DOHH2 (cell line): ENCODE measurements around the gene BMP8B.
"Not testable (repeated sequence)": the region's sequence is repeated elsewhere in the genome, so short reads cannot be mapped to it uniquely, and the experiment has no call there.

Experiments
- H3F3A ChIP-seq: fragments of 200-600 bp; sonication (generic), shearing (Covaris generic); 2 replicates; pipeline ENCODE4 v1.6.0; 2016; ENCODE audit warnings: antibody characterized with exemption, mild to moderate bottlenecking; ENCODE audit not compliant: control insufficient read depth, insufficient read depth
- H3K27ac ChIP-seq: fragments of 200-600 bp; sonication (generic); 2 replicates; pipeline ENCODE4 v1.5.1; 2014; ENCODE audit warnings: low read depth, mild to moderate bottlenecking, low read length, moderate library complexity
- H3K27me3 ChIP-seq: fragments of 200-600 bp; sonication (generic); 2 replicates; pipeline ENCODE4 v1.6.1; 2014; ENCODE audit warnings: mild to moderate bottlenecking, low read length, mixed read lengths; ENCODE audit not compliant: control insufficient read depth
- H3K36me3 ChIP-seq: fragments of 200-600 bp; sonication (generic); 2 replicates; pipeline ENCODE4 v1.6.1; 2014; ENCODE audit warnings: mild to moderate bottlenecking, low read length, moderate library complexity, mixed read lengths; ENCODE audit not compliant: control insufficient read depth
- H3K4me1 ChIP-seq: fragments of 200-600 bp; sonication (generic); 2 replicates; pipeline ENCODE4 v1.6.1; 2014; ENCODE audit warnings: mild to moderate bottlenecking, low read length, mixed read lengths; ENCODE audit not compliant: control insufficient read depth
- H3K4me2 ChIP-seq: fragments of 200-600 bp; sonication (generic); 2 replicates; pipeline ENCODE4 v1.6.0; 2014; ENCODE audit warnings: mild to moderate bottlenecking, low read length, moderate library complexity
- H3K4me3 ChIP-seq: fragments of 200-600 bp; sonication (generic); 2 replicates; pipeline ENCODE4 v1.5.1; 2014; ENCODE audit warnings: mild to moderate bottlenecking, low read length, mixed read lengths
- H3K79me2 ChIP-seq: fragments of 200-600 bp; sonication (generic); 2 replicates; pipeline ENCODE4 v1.6.1; 2014; ENCODE audit warnings: mild to moderate bottlenecking, low read length, mixed read lengths; ENCODE audit not compliant: control insufficient read depth
- H3K9me2 ChIP-seq: fragments of 200-600 bp; sonication (generic); replicated peaks from 2 replicates; pipeline ENCODE4 v1.6.1; 2014; ENCODE audit warnings: mild to moderate bottlenecking, low read length, mixed read lengths; ENCODE audit not compliant: control insufficient read depth
- H3K9me3 ChIP-seq: fragments of 200-600 bp; sonication (generic); 2 replicates; pipeline ENCODE4 v1.6.1; 2014; ENCODE audit warnings: antibody characterized with exemption, low read length, mixed read lengths; ENCODE audit not compliant: control insufficient read depth, insufficient read depth
- H4K20me1 ChIP-seq: fragments of 200-600 bp; sonication (generic); 2 replicates; pipeline ENCODE4 v1.6.0; 2014; ENCODE audit warnings: low read depth, mild to moderate bottlenecking, antibody characterized with exemption, low read length, moderate library complexity; ENCODE audit not compliant: control insufficient read depth, insufficient read depth
- EZH2phosphoT487 ChIP-seq: fragments of 200-600 bp; sonication (generic); IDR thresholded peaks from 2 replicates; pipeline ENCODE4 v1.6.1; 2017; ENCODE audit warnings: borderline replicate concordance, mild to moderate bottlenecking, antibody characterized with exemption, low read length, moderate library complexity, mixed read lengths
- TF ChIP-seq, protein P1 (sequence below): fragments of 200-600 bp; sonication (generic); IDR thresholded peaks from one replicate; pipeline ENCODE4 v1.5.1; 2014; ENCODE audit warnings: antibody characterized with exemption, mild to moderate bottlenecking, low read depth, low read length; ENCODE audit not compliant: poor library complexity, severe bottlenecking

The BMP8B gene

DNA sequence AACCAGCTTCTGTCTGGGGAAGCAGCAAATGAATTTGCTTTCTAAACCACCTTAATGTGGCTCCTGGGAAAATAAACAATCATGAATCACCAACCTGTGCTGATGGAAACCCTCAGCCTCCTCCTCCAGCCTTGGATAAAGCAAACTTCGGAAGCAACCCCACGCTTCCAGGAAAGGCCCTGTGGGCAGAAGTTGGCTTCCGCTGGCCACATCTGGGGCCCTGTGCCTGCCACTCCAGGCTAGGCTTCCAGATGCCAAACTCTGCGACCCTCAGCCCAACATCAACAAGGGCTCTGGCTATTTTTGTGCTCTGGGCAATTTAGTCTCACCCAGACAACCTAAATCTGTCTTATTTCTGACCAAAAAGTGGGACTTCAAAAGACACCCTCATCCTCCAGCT lies 11.4 kb downstream of the BMP8B start:
- Histone ChIP-seq H3K4me1 (peaks cover 15% of the 10 kb centered on the region), H3K4me2 (no peak overlapping the region), H4K20me1 (no peaks in the 10 kb centered on the region), H3F3A (peaks cover 8% of the 10 kb centered on the region; the same call in 1 of the 2 replicates), H3K27ac (no peak overlapping the region), H3K9me2 (no peaks in the 10 kb centered on the region), H3K9me3 (no peaks in the 10 kb centered on the region), H3K27me3 (no peaks in the 10 kb centered on the region), H3K4me3 (no peak overlapping the region), H3K79me2 (no peaks in the 10 kb centered on the region), H3K36me3 (no peaks in the 10 kb centered on the region)
- no peak for TF ChIP-seq EZH2phosphoT487

DNA sequence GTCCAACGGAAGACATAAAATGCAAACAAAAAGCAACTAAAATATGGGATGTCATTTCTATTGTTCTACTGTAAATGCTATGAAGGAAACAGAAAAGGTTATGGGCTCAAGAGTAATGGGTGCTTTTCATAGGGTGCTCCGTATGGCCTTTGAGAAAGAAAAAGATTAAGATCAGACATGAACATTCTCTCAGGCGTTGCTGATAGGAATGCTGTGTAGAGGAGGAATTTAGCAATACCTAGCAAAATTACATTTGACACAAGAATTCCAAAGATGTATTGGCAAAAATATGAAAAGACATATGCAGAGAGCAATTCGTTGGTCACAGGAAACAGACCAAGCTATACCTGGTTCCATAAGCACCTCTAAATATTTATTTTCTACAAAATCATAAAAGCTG lies 11.8 kb downstream of the BMP8B start:
- Histone ChIP-seq H4K20me1 (no peaks in the 10 kb centered on the region), H3K9me2 (no peaks in the 10 kb centered on the region), H3K4me2 (no peak overlapping the region), H3F3A (peaks cover 8% of the 10 kb centered on the region; the same call in 1 of the 2 replicates), H3K4me1 (peaks cover 15% of the 10 kb centered on the region), H3K27ac (no peak overlapping the region), H3K36me3 (no peaks in the 10 kb centered on the region), H3K27me3 (no peaks in the 10 kb centered on the region), H3K4me3 (no peak overlapping the region), H3K9me3 (no peaks in the 10 kb centered on the region), H3K79me2 (no peaks in the 10 kb centered on the region)
- no peak for TF ChIP-seq EZH2phosphoT487
- TF ChIP-seq, protein P1, sequence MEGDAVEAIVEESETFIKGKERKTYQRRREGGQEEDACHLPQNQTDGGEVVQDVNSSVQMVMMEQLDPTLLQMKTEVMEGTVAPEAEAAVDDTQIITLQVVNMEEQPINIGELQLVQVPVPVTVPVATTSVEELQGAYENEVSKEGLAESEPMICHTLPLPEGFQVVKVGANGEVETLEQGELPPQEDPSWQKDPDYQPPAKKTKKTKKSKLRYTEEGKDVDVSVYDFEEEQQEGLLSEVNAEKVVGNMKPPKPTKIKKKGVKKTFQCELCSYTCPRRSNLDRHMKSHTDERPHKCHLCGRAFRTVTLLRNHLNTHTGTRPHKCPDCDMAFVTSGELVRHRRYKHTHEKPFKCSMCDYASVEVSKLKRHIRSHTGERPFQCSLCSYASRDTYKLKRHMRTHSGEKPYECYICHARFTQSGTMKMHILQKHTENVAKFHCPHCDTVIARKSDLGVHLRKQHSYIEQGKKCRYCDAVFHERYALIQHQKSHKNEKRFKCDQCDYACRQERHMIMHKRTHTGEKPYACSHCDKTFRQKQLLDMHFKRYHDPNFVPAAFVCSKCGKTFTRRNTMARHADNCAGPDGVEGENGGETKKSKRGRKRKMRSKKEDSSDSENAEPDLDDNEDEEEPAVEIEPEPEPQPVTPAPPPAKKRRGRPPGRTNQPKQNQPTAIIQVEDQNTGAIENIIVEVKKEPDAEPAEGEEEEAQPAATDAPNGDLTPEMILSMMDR, result no peak

DNA sequence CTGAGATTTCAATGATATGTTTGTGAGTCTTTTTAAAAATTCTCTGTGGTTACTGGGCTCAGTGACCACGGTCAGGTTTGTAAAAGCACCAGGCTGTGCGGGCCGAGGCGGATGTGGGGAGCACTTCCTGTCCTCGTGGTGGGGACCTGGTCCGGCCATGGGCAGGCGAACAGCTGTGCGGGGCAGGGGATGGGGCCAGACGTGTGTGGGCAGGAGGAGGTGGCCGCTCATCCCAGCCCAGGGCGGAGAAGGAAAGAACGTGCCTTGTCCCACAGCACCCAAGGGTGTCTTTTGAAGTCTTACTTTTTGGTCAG lies 12.3 kb downstream of the BMP8B start:
- Histone ChIP-seq H3K9me2 (no peaks in the 10 kb centered on the region), H3K27me3 (no peaks in the 10 kb centered on the region), H4K20me1 (no peaks in the 10 kb centered on the region), H3K4me2 (peak overlapping the region; percentile 34), H3K4me1 (peaks cover 15% of the 10 kb centered on the region), H3K4me3 (no peak overlapping the region), H3F3A (peaks cover 8% of the 10 kb centered on the region; the same call in 1 of the 2 replicates), H3K36me3 (no peaks in the 10 kb centered on the region), H3K27ac (no peak overlapping the region), H3K79me2 (no peaks in the 10 kb centered on the region), H3K9me3 (no peaks in the 10 kb centered on the region)
- no peak for TF ChIP-seq EZH2phosphoT487
- TF ChIP-seq, protein P1, result no peak

DNA sequence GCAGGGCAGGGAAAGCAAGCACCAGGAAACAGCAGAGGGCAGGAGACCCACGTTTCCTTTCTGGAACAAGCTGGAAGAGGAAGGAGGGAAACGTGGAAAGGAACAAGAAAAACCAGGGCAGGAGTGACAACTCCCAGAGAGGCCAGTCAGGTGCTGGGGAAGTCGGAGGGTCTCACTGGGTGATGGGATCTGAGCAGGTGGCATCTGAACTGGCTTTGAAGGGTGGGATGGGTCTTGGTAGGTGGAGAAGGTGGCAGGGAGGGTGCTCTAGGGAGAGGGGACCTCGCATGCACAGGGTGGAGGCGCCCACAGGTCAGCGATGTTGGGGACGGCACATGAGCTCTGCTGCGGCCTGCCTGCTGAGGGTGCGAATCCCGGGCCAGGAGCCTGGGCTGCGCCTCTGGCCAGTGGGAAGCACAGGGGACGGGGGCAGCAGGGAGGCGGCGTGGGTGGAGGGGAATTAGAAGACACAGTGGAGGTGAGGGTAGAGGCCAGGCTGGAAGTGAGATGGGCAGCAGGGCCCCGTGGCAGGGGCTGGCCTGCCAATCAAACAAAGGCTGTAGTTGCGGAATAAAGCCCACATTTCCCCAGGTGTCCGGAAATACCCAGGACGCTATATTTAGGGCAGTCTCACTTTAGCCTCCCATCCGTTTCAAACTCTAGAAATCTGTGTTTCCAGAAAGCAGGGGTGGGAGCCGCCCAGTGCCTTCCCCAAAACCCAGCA lies 12.8 kb downstream of the BMP8B start:
- peak overlapping the region; percentile 34 for H3K4me2 ChIP-seq
- peaks cover 15% of the 10 kb centered on the region for H3K4me1 ChIP-seq
- not testable (repeated sequence) for H3K79me2 ChIP-seq, H3K9me3 ChIP-seq, H3K4me3 ChIP-seq, H3K9me2 ChIP-seq, H3K36me3 ChIP-seq, H4K20me1 ChIP-seq, H3K27me3 ChIP-seq, H3F3A ChIP-seq, H3K27ac ChIP-seq

DNA sequence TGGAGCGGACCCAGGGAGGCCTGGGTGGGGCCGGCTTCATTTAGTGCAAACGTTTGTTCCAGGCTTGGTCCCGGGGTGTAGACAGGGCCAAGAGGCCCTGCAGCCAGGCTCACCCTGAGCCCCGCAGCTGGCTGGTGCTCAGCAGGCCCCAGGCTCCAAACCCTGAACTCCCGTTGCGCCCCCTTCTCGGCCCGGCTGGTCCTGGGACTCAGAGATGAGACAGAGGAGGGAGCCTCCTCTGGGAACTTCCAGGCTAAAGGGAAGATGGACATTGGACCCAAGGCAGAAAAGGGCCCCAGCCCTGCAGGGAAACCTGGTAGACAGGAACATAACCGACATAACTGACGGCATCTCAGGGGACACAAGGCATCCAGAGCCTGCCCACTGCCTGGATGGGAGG lies 13.5 kb downstream of the BMP8B start:
- not testable (repeated sequence) for H3K9me2 ChIP-seq, H3K9me3 ChIP-seq, H3K4me3 ChIP-seq, H3K27me3 ChIP-seq, H3K36me3 ChIP-seq, H3K79me2 ChIP-seq, H3K27ac ChIP-seq, H4K20me1 ChIP-seq, H3F3A ChIP-seq
- Histone ChIP-seq H3K4me2 (peak overlapping the region; percentile 34; the same call in 1 of the 2 replicates), H3K4me1 (peaks cover 15% of the 10 kb centered on the region)

DNA sequence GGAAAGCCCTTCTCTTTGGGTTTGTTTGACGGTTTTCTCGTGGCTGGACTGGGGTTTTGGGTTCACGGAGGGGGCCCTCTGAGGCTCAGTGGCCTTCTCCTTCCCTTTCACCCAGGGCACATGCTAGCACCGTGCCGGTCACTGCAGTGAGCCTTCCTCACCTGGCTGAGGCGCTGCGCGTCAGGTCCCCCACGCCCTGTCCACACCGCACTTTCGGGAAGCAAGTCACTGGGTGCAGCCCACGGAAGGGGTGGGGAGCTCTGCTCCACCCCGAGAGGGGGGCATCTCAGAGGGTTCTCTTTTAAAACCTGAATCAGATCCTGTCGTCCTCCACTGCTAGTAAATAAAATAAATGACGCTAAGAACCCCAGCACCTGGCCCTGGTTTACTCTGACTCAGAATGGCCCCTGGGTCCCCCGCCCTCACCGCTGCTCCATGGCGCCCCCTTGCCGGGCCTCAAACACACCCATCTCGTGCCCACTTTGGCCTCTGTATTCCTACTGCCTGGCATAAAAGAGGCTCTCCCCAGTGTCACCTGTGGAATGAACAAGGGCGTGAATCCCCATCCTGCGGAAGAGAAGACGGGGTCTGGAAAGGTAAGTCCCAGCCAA lies 15.2 kb downstream of the BMP8B start:
- not testable (repeated sequence) for H3F3A ChIP-seq, H3K36me3 ChIP-seq, H3K9me2 ChIP-seq, H3K4me3 ChIP-seq, H4K20me1 ChIP-seq, H3K9me3 ChIP-seq, H3K27me3 ChIP-seq, H3K27ac ChIP-seq, H3K4me2 ChIP-seq, H3K79me2 ChIP-seq
- H3K4me1 ChIP-seq, result peaks cover 15% of the 10 kb centered on the region
